Suppressor macrophage (primary cell): ENCODE data around the gene SRL.

Experiments used
- DNase-seq, 4 experiments: peaks; one replicate each; pipeline ENCODE4 v3.0.0-alpha.2; 2020 to 2022
- total RNA-seq, 17 experiments: gene quantifications; one replicate each; lab custom pipeline; 2026; ENCODE audit warnings: mixed read lengths in 6 of 17, inconsistent platforms in 3 of 17; lab: John Stamatoyannopoulos, UW

The SRL gene
- 0 to 2.8 (median 0.04) reads per million in 17 experiments for total RNA-seq

GRCh38 chr16:4241928-4242283 is at the start of gene SRL:
Gene SRL, minus strand, starts transcription at chr16:4242080. Its CDS starts 13 bp downstream, at chr16:4242067.
- no peak for DNase-seq

- DNase-seq: peak; percentile 72 to 86 (median 84)
Observed at GRCh38 chr16:4290236-4290830, 48.5 kb upstream of the SRL start.

GRCh38 chr16:4288148-4288921 is 46.5 kb upstream of the SRL start:
- DNase-seq: peak; percentile 65 to 90 (median 76)

GRCh38 chr16:4285167-4285566 is 43.3 kb upstream of the SRL start:
- no peak for DNase-seq

DNA sequence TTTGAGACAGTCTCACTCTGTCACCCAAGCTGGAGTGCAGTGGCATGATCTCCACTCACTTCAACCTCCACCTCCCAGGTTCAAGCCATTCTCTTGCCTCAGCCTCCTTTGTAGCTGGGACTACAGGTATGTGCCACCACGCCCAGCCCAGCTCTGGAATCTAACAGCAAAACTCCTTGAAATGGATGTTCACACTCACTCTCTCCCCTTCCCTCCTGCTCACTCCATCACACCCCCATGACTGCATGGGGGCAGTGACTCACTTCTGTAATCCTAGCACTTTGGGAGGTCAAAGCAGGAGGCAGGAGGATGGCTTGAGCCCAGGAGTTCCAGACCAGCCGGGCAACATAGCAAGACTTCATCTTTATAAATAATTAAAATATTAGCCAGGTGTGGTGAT is 42.1 kb upstream of the SRL start:
- DNase-seq: peak in 1 of 4 experiments; percentile 19

DNA sequence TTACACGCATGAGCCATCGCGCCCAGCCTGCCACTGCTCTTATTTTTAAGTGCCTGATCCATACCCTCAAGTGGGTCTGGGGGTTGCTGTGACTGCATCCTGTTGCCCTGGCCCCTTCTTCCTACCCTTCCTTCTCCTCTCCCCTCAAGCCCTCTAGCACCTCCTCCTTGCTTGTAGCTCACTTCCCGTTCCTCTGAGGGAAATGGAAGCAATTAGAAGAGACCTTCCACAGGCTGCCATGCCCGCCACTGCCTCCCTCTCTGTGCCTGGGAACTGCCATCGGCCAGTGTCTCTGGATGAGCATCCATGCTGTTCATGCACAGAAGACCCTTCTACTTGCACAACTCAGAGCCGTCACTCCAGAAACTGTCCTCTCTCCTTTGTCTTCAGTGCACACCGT is 41.6 kb upstream of the SRL start:
- peak; percentile 21 to 53 (median 50) for DNase-seq

DNA sequence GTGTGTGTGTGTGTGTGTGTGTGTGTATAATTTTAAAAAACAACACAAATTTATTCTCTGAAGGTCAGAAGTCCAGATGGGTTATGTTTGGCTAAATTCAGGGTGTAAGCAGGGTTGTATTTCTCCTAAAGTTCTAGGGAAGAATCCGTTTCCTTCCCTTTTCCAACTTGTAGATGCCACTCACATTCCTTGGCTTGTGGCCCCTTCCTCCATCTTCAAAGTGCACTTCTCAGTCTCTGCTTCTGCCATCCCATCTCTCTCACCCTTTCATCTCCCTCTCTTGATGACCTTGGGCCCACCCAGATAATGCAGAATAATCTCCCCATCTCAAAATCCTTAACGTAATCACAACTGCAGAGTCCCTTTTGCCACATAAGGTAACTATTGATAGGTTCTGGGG is 38.7 kb upstream of the SRL start:
- no peak for DNase-seq

DNA sequence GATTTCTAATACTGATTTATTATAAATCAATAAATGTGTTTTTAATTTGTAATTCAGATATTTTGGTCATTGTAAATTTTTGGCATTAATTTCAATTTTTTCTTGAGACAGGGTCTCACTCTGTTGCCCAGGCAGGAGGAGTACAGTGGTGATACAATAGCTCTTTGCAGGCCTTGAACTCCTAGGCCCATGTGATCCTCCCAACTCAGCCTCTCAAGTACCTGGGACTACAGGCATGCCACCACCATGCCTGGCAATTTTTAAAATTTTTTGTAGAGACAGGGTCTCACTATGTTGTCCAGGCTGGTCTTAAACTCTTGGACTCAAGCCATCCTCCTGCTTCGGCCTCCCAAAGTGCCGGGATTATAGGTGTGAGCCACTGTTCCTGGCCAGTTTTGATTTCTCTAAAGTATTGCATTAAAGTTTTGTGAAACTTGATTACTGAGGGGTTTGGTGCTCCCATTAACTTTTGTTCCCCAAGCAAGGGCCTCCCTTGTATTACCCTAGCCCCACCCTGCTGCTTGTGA is 36.2 kb upstream of the SRL start:
- no peak for DNase-seq

GRCh38 chr16:4275861-4276260 is 34.0 kb upstream of the SRL start:
- DNase-seq: no peak

GRCh38 chr16:4273858-4274311 is 32.0 kb upstream of the SRL start:
- DNase-seq: peak in 3 of 4 experiments; percentile 52 to 81 (median 60)

DNA sequence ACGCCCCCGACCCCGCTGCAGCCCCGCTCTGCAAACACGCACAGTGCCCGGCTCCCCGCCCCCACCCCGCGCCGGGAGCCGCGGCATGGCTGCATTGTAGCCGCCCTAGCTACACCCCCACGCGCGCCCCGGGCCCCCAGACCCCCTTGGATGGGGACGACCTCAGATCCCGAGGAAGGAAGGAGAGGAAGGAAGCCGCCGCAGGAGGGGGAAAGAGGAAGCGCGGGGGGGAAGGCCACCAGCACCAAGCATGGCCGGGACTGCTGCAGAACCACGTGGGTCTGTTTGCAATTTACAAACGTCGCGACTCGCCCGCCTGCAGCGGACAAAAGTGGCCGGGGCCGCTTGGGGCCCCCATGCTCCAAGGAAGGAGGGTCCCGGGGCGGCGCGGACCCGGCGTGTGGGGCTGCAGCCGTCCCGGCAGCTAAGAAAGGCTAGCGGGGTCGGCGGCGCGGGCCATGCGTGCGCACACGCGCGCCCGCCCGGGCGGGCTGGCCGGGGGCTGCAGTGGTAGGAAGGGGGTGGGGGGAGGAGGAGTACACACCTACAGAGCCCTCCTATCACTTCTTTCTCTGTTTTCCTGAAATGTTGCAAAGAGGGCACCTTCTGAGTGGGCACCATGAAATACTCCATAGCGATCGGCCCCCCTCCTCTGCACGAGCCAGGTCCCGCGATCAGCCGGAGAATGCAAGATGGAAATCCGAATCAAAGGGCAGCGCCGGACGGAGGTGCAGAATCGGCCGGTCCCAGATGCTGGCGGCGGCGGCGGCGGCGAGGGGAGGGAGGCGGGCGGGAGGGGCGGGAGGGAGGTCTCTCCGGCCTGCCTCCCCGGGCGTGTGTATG is 30.5 kb upstream of the SRL start:
- DNase-seq: peak; percentile 74 to 89 (median 84)

DNA sequence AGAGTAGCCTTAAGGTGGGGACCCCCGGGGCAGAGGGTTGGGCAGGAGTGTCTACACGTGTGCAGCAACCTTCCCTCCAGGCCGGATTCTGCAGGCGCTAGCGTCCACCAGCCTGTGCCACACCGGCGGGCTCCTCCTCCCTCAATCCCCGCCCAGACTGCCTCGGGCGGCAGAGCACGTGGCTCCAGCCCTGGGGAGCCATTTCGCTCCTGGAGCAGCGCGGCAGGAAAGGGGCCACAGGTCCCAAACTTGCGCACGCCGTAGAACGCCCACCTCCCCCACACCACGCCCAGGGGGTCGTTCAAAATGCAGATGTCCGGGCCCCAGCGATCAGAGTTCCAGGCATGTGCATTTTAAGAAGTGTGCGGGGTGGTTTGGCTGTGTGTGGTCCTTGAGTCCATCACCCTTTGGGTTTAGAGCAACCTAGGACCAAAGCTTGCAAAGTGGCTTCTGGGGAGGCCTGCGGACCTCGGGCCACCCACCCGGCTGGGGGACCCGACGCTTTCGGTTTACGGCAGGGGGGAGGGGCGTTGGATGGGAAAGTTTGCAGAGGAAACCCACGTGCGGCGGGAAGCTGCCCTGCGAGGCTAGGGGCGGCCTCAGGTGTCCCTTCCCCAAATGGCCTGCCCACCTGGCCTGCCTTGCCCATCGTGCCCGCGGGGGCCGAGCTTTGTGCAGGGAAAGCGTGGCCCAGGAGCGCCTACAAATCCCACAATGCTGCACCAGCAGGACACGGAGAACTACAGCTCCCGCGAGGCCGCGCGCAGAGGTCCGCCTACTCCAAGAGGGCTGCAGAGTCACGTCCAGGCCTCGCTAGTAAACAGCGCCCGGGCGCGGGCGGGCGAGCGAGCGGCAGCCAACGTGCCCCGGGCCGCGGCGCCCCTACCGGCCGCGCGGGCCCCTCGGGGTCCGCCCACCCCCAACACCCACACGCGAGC is 29.6 kb upstream of the SRL start:
- peak; percentile 90 to 96 (median 95) for DNase-seq

DNA sequence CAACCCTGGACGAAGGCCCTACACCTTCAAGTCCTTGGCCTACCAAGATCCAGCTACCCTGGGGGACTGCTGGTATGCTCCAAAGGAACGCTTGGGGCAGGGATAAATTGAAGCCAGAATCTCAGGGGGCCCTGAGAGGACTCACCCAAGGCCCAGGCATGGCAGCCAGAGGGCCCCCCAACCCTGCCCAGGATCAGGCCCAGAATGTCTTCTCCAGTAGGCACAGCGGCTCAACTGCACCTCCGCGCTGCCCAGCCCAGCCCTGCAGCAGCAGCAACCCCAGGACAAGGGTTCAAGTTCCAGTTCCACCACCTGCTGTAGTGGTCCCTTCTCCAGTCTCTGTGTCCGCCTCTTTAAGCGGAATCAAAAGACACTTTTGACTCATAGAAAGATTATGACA is 28.7 kb upstream of the SRL start:
- no peak for DNase-seq

- no peak for DNase-seq
Observed at GRCh38 chr16:4270091-4270490, 28.2 kb upstream of the SRL start.

- DNase-seq: no peak
Observed at GRCh38 chr16:4266372-4266771, 24.5 kb upstream of the SRL start.

DNA sequence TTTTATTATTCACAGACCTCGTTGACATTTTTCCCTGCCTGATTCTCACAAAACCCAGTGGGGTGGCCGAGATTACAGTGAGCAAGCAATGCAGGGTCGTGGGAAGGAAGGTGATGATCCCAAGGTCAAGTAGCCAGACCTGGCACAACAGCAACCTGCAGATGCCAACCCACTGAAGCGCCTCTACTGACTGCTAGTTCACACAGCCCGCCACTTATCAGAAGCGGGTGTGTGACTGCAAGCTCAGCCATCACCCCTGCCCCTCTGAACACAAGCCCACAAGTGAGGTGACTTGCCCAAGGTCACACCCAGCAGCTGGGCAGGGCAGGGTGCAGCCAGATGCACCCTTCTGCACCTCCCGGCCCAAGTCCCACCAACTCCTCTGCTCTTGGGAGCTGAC is 23.8 kb upstream of the SRL start:
- no peak for DNase-seq

DNA sequence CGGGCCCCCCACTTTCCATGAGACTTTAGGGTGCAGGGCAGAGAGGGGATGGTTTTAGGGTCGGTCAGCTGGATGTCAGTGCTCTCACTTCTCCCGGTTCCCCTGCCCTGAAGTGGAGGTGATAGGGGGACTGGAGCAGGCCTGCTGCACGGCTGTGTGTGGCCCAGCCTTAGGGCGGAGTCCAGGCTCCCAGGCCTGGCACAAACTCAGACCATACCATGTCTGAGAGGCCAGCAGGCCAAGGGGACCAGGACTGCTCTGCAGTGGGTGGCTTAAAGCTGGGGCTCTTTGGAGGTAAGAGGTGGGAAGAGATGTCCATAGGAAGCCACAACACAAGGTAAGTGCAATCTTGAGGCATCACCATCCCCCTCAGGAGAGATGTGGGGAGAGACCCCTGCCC is 22.7 kb upstream of the SRL start:
- DNase-seq: no peak

- DNase-seq: no peak
Observed at GRCh38 chr16:4263504-4264436, 21.9 kb upstream of the SRL start.

DNA sequence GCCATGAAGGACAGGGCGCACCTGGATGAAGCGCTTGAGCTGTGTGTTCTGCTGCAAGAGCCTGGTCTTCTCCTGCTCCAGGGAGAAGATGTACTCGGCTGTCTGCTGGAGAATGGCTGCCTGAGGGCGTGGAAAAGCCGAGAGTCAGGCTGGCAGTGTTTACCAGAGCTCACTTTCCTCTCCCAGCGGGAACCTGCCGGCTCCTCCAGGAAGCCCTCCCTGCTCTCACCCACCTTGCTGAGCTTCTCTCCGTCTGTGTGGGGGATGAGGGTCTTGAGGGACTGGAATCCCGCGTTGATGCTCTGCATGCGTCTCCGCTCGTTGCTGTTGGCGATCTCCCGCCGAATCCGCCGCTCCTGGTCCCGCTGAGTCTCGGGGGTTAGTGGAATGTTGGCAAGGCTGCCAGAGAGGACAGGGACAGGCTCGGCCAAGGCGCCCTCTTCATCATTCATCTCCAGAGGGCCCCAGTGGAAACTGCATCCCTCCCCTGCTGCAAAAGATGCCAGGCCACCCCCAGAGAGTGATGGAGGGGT is 20.5 kb upstream of the SRL start:
- DNase-seq: no peak

- DNase-seq: peak; percentile 14 to 46 (median 18)
Observed at GRCh38 chr16:4261557-4262172, 19.8 kb upstream of the SRL start.
